LNCAP (cell line): ENCODE data around the gene BSCL2.

Source experiments
- CTCF ChIP-seq: fragments of 450-650 bp; IDR thresholded peaks from 2 replicates; pipeline ENCODE4 v1.5.1; 2017; ENCODE audit warnings: mild to moderate bottlenecking

The BSCL2 gene

DNA sequence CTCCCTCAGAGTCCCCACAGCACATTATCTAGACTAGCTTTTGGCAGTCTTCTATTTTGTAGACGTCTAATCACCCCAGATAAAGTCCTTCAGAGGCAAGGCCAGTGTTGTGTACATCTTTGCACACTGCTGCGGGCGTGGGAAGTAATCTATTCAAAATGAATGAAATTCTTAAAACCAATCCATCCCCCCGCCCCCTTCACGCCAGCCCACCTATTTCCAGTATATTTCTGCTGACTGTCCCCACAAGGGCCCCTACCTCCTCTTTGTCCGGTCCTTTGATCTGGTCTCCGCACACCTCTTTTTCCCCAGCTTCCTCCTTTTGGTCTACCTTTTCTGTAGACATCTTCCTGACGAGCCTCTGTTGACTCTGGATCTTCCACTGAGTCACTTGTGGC lies 375 bp downstream of the BSCL2 start:
- no peak for TF ChIP-seq CTCF

- no peak for TF ChIP-seq CTCF
Measured at GRCh38 chr11:62705880-62706849, 1.1 kb downstream of the BSCL2 start.

- TF ChIP-seq CTCF, result peak; percentile 30; the same call in 1 of the 2 replicates
Measured at GRCh38 chr11:62705413-62705812, 1.8 kb downstream of the BSCL2 start.

DNA sequence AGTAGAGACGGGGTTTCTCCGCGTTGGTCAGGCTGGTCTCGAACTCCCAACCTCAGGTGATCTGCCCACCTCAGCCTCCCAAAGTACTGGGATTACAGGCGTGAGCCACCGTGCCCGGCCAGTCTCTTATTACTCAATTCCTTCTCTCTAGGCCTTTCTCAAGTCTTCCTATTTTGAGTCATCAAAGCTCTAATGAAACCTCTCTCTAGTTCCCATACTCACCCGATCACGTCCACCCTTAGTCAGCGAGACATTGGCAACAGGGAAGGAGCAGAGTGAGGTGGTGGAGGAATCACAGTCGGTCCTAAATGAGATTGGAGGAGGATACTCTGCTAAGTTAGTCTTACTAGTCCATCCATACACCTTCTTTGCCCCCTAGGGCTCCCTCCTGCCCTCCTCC lies 5.0 kb downstream of the BSCL2 start:
- TF ChIP-seq CTCF, result no peak

- peak; percentile 82 for TF ChIP-seq CTCF
Measured at GRCh38 chr11:62694455-62695167, 12.6 kb downstream of the BSCL2 start.

GRCh38 chr11:62689421-62690183 lies 17.6 kb downstream of the BSCL2 start, which contains the start of gene LRRN4CL:
Gene LRRN4CL (minus strand): TSS chr11:62689530. CDS start chr11:62688508, 1,022 bp downstream.
- TF ChIP-seq CTCF, result no peak

DNA sequence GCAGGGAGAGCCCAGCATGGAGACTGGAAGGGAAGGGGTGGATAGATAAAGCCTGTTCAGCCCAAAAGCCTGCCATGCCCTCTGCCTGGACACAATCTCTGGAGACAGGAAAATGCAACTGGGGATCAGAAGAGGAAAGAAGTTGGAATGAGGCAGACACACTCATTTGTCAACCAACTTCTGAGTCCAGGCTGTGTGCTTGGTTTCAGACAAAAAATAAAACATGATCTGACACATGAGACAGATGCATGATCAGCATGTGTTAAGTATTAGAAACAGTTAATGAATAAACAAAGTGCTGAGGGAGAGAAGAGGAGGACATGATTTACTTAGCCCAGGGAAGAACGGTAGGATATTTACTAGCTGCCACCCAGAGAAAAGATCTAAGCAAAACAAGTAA lies 18.7 kb downstream of the BSCL2 start:
- no peak for TF ChIP-seq CTCF
